NCI-H1048 (cell line): Measurements from ENCODE around the gene TNFRSF8.
"Not testable (repeated sequence)": the region's sequence is repeated elsewhere in the genome, so short reads cannot be mapped to it uniquely, and the experiment has no call there.

ENCODE experiments used
- DNase-seq: peaks from one replicate; lab custom pipeline; 2025; lab: John Stamatoyannopoulos, UW

Gene TNFRSF8

DNA sequence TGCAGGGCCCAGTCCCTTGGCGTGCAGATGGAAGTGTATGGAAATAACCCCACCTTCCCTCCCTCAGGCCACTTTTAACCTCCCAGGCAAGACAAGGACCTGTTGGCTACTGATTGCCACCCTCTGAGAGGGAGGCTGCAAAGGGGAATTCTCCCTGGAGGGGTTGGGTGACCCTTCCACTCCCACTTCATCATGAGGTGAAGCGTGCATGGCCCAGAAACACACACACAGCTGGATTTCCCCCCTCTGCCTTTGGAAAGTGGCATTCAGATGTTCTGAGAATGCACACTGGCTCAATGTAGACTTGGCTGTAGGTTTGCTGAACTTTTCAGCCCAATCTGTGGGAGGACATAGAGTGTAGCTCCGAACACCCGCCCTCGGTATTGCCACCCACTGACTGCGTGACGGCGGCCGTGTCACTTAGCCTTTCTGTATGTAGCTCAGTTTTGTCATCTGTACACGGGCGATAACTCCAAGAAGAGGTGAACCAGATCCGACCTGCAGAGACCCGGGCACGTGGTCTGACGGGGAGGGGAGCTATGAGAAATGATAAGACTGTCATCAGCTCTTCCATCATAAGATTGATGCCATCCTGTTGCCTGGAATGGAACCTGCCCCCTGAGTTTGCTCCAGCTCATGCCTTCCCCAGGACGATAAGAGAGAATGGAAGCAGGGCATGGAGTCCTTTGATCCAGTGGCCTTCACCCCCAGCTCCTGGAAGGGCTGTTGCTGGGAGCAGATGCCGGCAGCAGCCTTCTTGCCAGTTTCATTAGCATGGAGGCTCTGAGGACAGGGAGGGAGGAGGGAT, 24.5 kb upstream of the TNFRSF8 start:
- DNase-seq = no peak

DNA sequence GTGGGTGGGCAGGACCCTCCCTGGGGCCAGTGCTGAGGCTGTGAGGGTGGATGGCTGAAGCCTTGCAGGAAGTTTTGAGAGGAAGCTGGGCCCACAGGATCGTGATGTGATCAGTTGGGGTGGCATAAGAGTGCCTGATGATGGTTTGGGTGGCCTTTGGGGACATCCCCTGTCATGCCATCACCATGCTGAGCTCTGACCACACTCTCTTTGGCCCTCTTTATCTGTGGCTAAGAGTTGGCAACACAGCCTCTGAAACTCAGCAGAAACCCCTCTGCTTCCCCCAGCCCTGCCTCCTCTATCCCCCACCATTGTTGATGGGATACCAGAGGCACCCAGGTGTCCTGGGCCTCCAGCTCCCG, 24.0 kb upstream of the TNFRSF8 start:
- no peak for DNase-seq

DNA sequence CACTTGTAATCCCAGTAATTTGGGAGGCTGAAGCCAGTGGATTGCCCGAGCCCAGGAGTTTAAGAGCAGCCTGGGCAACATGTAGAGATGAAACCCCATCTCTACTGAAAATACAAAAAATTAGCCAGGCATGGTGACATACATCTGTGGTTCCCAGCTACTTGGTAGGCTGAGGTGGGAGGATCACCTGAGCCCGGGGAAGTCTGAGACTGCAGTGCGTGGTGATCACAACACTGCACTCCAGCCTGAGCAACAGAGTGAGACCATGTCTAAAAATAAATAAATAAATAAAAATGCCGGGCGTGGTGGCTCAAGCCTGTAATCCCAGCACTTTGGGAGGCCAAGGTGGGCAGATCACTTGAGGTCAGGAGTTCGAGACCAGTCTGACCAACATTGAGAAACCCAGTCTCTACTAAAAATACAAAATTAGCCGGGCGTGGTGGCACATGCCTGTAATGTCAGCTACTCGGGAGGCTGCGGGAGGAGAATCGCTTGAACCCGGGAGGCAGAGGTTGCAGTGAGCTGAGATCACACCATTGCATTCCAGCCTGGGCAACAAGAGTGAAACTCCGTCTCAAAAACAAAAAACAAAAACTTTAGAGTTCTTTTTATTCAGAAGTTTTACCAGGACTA, 23.2 kb upstream of the TNFRSF8 start:
- DNase-seq = not testable (repeated sequence)

DNA sequence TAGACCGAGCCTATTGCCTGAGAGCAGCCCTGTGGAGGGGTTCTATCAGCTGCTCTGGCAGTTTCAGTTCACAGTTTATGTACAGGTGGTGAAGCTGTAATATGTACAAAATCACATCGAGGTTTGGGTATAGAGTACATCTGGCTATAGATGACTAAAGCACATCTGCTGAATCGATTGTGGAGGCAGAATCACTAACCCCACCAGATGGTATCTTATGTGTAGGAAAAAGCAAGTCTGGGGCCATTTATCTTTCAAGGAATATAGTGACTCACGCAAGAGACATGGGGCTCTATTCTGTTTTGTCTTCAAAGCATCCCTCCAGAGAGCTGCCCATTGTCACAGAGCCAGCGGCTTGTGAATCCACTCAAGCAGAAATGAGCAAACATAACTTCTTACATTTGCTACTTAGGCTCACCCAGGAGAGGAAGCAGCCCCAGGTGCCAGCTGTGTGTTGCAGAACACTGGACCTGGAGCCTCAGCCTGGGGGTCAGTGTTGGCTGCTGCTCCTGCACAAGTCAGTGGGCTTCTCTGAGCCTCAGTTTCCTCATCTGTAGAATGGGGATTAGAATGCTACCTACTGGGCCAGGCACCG, 22.5 kb upstream of the TNFRSF8 start:
- no peak for DNase-seq

DNA sequence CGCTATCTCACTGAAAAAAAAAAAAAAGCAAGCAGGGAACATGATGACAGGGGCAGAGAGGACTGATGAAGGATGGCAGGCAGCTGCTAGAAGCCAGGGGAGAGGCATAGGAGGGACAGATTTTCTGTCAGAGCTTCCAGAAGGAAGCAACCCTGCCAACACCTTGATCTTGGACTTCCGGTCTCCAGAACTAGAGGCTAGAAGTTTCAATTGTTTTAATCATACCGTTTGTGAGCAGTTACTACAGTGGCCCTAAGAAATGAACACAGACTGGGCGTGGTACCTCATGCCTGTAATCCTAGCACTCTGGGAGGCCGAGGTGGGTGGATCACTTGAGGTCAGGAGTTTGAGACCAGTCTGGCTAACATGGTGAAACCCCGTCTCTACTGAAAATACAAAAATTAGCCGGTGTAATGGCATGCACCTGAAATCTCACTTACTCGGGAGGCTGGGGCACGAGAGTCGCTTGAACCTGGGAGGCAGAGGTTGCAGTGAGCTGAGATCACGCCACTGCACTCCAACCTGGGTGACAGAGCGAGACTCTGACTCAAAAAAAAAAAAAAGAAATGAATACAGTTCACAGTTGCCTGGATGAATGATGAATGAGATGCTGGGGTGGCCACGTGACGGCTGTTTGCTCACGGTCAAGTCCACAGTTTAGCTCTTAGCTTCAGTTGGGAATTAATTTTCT, 18.8 kb upstream of the TNFRSF8 start:
- not testable (repeated sequence) for DNase-seq

DNA sequence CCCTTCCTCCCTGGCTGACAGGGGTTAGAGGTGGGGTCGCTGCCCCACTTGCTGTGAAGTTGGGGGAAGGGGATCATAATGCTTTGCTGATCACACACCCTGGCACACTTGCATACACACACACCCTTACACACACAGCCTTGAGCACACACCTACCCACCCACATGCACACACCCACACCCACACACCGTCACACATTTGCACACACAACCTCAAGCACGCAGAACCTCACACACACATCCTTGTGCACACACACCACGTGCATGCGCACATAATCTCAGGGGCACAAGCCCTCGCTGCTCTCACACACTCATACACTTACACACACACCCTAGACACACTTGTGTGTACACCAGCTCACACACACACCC, 16.4 kb upstream of the TNFRSF8 start:
- DNase-seq = no peak

DNA sequence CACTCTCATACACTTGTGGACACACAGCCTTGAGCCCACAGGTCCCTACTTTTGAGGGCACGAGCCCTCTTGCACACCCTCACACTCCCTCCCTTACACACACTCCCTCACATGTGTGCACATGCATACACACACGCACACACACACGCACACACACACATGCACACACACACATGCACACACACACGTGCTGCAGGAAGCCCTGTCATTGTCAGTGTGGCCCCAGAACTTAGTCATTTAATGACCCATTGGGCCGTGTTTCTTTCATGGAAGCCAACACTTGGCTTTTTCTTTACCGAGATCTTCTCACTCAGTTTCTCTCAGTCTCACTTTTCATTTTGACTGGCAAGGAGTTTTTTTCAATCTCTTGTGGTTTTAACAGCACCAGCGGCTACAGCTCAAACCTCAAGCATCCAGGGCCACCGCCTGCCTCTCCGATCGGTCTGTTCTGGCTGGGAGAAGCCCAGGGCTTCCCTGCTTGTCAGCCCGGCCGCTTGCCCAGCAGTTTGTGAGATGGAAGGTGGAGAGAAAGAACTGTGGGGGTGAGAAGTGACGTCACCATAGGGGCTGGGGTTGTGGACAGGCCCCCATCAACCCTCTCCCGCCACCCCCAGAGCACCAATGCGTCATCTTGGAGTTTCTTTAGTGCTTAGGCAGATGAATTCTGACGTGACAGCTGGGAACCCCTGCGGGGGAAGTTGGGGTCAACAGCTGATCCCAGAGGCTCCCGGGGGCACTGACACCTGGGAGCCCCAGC, 15.8 kb upstream of the TNFRSF8 start:
- DNase-seq = no peak

DNA sequence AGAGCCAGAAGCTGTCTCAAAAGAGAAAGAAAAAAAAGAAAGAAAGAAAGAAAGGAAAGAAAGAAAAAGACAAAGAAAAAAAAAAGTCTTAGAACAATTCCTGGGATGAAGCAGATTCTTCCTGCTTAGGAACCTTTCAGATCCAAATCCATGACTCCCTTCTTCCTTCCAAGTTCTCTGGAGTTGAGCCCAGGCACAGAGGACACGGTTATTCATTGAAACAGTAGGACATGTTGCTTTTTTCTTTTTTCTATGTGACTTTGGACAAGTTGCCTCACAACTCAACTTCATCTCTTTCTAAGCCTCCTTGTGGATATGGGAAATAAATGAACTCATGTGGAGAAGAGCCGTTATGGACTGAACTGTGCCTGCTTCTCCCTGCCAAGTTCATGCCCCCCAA, 14.7 kb upstream of the TNFRSF8 start:
- no peak for DNase-seq

DNA sequence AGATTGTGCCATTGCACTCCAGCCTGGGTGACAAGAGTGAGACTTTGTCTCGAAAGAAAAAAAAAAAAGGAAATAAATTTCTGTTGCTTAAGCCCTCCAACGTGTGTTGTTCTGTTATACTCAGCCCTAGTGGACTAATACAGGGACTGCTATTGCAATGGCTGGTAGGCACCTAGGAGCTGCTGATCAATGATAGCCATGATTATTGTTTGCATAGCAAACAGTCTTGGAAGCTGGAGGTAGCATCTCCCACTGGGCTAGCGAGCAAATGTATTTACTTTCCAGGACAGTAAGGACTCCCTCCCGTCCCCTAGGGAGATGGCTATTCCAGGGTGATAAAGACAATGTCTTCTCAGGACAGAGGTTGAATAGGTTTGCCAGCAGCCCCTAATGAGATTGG, 13.5 kb upstream of the TNFRSF8 start:
- no peak for DNase-seq

DNA sequence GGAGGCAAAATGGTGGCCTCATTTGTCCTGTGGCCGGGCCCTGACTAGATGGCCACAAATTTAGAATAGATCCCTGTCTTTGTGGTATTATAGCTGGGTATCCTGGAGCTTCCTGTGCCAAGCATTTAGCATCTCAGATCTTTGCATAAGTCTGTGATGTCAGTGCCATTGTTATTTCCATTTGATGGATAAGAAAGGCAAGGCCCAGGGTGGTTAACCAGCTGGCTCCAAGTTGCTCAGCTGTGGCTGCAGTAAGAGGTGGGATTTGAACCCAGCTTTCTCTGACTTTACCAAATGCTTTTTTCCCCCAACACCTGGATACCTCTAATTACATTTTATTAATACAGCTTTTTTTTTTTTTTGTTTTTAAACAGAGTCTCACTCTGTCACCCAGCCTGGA, 11.7 kb upstream of the TNFRSF8 start:
- DNase-seq = no peak

DNA sequence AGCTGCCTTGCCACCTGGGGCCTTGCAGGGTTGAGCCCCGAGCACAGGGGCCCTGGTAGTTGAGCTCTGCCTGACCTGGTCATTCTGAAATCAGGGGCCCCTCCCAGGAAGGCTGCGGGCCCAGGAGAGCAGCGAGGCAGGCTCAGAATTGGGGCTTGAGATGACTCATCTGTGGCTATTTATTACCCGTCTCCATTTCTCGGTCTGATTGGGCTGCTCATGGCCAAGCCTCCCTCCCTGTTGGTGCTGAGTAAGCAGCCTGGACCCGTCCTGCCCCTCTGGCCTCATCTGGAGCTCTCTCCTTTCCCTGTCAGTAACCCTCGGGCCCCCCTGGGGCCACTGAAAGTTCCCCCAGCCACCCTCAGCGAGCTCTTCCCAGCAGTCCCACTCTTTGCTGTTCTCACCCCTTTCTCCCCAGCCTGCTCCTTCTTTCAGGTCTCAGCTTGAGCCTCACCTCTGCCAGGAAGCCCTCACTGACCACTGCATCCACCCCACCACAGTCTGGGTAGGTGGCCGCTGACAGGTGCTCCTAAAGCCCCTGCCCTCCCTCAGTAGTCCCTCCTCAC, 11.0 kb upstream of the TNFRSF8 start:
- DNase-seq = no peak

DNA sequence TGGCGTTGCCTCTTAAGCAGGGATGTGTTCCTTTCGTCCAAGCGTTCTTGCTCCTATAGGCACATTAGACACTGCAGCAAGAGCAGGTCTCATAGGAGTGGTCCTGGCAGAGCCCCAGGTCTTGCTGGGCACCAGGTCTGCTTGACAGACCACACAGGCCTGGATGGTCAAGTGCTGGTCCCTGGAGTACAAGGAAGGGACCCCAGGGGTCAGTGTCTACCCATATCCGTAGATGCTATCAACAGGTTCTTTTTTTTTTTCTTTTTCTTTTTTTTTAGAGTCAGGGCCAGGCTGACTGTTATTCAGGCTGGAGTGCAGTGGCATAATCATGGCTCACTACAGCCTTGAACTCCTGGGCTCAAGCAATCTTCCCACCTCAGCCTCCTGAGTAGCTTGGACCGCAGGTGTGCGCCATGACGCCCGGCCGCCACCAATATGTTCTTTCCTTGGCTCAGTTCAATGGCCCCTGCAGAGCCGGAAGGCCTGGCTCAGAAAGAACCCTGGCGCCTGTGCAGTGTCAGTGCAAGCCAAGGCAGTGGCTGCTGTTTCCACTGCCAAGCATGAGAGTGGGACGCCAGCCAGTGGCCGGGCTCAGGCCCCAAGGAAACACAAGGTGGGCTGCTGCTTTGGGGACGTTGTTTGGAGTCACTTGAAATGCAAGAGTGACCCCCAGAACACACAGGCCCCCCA, 10.0 kb upstream of the TNFRSF8 start:
- no peak for DNase-seq

DNA sequence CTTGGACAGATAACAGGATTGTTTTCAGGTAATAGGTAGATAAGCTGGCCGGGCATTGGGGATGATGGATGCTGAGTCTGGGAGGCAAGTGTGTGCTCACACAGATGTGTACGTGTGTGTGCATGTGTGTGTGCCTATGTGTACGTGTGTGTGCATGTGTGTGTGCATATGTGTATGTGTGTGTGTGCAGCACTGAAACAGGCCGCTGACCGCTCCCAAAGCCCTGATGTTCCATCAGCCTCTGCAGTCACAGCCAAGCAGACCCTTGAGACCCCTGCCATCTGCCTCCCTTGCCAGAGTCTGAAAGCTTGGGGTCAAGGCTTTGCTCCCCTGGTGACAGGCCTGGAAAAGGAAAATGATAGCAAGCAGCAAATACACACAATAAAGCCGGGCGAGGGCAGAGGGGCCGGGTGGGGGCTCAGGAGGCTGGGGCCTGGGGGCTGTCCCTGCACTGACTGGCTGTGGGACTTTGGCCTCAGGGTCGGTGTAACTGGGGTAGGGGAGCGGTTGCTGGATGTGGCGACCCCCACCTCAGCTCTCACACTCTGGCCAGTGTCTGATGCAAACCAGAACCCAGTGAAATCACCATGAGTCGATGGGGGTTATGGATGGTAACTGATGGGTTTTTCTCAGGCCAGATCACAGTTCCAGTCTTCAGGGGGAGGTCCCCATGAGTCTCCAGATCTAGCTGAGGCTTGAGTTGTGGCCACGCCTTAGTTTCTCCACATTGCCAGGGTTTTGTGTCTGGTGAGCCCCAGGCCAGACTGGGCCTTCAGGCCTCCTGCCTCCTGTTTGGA, 9.2 kb upstream of the TNFRSF8 start:
- no peak for DNase-seq

DNA sequence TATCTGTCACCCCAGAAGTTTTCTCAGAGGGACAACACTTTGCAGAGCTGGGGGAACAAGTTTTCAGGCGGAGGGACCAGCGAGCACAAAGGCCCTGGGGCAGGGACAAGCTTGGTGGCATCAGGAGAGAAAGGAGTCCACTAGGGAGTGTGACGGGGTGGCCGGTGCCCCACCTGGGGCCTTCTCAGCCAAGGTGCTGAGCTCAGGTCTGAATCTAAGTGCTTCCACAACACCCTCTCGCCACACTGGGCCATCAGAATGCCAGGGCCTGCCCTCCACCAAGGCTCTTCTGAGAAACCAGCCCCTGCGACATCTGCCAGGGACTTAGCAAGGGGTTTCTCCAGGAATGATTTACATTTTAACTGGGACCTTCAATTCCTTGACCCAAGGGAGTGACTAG, 7.8 kb upstream of the TNFRSF8 start:
- no peak for DNase-seq

DNA sequence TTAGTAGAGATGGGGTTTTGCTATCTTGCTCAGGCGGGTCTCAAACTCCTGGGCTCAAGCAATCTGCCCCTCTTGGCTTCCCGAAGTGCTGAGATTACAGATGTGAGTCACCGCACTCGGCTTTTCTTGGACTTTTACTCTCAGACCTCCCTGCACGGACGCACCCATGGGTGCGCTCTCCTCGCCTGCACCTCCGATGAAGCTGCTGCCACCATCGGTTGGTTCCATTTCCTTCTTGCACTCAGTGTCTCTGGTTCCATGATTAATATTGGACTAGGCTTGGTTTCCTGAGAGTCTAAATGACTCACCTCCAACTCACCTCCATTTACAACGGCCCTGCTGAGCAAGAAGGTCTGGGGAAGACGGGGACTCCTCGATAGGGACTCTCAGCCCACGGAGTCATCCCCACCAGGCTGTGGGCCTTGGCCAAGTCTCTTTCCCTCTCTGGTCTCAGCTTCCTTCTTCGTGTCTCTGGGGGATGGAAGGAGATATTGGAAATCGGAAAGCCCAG, 6.7 kb upstream of the TNFRSF8 start:
- no peak for DNase-seq

DNA sequence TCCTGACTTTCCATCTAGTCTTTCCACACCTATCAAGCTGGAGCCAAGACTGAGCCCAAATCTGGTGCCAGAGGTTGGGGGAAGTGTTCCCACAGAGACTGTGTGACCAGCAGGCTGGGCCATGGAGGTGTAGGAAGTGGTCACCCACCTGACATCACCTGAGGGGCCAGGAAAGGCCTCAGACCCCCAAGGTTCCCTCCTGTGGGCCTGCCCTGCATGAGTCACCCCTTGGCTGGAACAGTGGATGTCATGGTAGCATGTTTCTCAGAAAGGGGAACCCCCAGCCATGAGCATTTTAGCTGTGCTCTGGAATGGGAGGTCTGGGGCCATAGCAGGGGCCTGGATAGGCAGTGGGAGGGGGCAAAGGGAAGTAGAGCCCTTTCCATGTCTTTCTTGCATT, 5.7 kb upstream of the TNFRSF8 start:
- DNase-seq = no peak

DNA sequence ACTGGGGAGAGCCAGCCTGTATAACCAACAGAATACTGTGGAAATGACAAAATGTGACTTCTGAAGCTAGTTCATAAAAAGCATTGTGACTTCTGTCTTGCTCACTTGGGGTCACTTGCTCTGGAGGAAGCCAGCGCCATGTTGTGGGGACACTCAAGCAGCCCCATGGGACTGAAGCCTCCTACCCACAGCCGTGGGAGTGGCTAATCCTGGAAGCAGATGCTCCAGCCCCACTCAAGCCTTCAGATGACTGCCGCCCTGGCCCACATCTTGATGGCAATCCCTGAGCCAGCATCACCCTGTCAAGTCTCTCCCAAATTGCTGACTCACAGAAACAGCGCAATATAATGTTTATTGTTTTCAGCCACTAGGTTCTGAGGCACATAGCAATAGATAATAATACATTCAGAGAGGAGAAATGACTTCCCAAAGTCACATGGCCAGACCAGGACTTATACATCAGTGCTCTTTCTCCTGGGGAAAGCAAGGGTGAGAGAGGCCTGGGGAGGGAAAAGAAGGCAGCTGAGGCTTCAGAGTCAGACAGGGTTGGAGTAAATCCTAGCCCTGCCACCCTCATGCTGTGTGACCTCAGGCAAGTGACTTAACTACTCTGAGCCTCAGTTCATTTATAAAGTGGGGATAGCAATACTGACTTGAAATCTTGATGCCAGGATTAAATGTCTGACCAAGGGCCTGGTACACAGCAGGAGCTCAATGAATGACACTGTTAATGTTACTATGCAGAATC, 5.0 kb upstream of the TNFRSF8 start:
- DNase-seq = no peak

DNA sequence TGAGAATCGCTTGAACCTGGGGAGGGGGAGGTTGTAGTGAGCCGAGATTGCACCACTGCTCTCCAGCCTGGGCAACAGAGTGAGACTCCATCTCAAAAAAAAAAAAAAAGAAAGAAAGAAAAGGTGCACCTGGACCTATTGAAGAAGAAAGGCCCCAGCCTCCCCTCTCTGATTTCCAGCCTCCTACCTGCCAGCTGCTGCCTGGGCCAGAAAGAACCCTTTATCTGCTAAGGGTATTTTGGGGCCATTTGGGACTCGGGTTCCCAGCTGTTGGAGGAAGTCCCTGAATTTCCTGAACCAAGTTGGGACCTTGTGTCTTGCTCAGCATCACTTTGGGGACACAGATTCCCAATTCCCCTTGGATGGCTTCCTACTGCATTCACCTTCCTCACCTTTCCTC, 3.9 kb upstream of the TNFRSF8 start:
- no peak for DNase-seq

DNA sequence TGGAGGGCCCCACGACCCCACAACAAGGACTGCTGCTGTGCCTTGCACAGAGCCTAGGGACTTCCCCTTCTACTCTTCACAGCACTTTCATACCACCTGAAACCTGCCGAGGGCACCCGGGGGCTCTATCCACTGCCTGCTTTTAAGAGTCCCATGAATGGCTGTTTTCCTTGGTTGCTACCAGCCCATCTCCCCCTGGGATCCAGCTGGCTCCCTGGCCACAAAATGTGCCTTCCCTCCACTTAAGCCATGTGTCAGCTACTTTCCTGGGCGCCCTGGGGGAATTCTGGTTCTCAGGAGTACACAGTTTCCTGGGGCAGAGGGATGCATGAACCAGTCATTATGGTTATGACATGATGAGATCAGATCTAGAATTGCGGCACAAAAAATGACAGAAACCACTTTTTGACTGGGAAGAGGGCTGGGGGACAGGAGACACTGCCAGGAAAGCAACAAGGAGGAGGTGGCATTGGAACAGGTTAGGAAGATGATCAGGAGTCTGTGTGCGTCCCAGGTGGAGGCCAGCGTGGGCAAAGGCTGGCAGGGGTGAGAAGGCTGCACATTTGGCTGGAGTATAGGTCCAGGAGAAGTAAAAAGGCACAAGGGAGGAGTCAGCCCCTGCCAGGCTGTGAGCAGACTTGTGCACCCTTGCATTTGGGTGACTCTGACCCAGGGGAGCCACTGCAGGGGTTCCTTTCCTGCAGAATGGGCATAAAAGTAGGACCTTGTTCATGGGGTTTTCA, 3.2 kb upstream of the TNFRSF8 start:
- no peak for DNase-seq
